NK-92 (cell line): ENCODE data around the gene KIRREL2.

Source experiments
- DNase-seq: peaks from one replicate; lab custom pipeline; 2025; ENCODE audit not compliant: unreplicated experiment; lab: John Stamatoyannopoulos, UW

The KIRREL2 gene

DNA sequence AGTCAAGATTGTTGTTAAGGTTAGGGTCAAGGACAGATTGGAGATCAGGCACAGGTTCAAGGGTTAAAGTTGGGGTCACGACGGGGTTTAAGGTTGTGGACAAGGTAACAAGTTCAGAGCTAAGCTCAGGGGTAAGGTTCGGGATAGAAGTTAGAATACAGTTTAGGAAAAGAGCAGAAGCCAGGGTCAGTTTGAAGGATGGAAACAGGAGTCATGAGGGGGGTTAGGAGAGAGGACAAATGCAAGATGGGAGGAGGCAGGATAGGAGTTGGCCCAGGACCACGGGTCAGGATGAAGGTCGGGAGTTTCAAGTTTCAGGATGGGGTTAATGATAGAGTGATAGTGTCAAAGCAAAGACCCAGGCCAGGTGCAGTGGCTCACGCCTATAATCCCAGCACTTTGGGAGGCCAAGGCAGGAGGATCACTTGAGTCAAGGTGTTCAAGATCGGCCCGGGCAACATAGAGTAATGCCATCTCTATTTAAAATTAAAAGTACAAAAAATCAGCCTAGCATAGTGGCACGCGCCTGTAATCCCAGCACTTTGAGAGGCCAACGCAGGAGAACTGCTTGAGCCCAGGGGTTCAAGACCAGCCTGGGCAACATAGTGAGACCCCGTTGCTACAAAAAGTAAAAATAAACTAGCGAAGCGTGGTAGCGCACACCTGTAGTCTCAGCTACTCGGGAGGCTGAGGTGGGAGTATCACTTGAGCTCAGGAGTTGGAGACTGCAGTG lies 12.1 kb upstream of the KIRREL2 start:
- no peak for DNase-seq

DNA sequence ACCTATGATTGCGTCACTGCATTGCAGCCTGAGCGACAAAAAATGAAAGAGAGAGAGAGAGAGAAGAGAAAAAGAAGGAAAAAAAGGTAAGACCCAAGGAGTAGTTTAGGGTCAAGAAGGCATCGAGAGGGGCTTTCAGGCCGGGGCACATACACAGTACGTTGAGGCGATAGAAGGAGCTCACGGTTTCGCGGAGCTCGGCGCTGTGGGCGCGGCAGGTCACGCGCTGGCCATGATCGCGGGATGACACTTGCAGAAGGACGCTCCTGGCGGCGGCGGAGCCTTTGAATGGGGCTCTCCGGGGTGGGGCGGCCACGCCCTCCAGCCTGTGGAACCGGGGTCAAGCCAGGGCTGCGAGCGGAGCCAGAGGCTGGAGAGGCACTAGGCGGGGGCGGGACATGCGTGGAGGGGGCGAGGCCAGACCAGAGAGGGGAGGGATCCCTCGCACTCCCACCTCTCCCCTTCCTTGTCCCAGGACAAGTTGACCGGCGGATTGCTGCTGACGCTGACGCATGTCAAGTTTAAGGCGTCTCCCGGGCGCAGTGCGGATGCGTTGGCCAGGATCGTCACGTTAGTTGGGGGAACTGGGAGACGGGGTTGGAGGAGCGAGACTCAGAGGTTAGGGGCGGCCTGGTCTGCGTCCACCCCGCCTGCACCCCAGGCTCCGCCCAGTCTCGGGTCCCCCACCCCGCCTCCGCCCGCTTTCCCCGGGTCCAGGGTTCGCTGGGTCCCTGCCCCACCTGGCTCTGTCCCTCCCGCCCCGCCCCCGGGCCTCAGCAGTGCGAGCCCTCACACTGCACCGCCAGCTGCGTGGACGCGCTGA lies 11.3 kb upstream of the KIRREL2 start:
- no peak for DNase-seq

DNA sequence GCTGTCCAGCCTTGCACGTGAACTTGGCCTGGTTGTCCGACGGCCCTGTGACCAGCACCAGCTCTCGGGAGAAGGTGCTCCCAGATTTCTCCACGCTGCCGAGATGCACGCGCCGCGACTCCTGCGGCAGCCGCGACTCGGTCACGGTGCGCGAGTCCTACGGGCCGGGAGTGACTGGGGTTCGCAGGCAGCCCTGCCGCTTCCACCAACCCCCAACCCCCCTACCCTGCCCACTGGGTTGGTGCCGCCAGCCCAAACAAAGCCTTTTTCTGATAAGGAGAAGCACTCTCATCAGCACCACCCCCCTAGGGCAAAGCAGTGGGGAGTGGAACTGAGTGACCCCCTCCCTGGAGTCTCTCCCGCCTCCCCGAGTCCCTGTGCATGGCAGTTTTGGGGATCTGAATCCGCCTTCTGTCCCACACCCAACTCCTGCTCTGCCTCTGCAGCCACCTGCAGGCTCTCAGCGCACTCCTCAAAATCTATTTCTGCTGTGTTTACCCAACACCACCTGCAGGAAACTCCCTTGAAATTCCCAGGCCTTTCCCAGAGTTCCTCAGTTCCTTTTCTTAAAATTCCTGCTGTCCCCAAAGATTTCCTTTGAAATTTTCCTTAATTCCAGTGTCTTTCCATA lies 10.6 kb upstream of the KIRREL2 start:
- DNase-seq = no peak

DNA sequence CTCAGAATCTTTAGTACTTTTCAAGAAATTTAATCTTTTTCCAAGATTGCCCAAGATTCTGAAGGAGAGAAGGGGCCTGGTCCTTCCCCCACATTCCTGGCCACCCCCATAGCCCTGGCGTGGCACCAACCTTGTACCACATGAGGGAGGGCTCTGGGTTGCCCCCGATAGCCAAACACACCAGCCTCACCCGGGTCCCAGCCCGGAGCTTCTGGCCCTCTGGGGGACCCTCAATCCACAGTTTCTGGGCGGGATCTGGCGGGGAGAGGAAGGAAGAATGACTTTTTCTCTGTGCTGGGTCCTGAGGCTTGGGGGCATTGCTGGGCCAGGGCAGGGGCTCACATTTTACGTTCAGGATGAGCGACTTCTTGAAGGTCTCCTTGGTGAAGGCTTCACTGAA lies 8.8 kb upstream of the KIRREL2 start:
- DNase-seq = no peak

DNA sequence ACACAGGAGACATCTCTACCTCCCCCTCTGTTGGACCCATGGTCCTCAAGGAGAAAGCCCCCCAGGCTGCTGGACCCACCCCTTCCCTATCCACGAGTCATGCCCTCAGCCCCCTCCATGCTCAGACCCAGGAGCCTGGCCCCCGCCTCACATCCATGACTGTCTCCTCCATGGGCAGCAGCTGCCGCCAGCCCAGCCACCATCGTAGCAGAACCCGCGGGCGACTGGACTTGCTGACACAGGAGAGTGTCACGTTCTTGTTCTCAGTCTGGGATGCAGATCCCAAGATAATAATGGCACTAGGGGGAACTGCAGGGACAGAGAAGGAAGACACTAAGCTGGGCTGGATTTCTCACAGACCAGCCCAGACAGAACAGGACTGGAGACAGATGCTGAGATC lies 8.2 kb upstream of the KIRREL2 start:
- no peak for DNase-seq

DNA sequence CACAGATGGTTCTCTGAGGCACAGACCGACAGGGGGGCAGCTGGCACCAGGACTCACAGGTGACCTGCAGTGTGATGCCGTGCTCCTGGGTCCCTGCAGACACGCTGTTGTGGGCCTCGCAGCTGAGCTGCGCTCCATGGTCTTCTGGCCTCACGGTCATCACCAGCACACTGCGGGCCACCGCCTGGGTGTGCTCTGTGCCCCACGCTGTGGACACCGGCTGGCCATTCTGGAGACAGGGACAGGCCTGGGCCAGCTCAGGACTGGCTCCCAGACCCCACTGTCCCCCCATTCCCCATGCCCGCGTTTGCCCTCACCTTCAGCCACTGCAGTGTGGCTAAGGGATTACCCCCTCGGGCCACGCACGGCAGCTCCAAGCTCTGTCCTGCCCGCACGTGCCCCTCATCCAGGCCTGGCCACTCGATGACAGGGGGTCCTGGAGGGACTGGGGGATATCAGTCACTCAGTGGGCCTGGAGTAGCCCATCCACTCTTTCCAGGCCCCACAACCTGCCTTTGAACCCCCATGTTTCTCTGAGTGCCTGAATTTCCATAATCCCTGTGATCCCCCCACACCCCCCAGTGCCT lies 7.7 kb upstream of the KIRREL2 start:
- no peak for DNase-seq

DNA sequence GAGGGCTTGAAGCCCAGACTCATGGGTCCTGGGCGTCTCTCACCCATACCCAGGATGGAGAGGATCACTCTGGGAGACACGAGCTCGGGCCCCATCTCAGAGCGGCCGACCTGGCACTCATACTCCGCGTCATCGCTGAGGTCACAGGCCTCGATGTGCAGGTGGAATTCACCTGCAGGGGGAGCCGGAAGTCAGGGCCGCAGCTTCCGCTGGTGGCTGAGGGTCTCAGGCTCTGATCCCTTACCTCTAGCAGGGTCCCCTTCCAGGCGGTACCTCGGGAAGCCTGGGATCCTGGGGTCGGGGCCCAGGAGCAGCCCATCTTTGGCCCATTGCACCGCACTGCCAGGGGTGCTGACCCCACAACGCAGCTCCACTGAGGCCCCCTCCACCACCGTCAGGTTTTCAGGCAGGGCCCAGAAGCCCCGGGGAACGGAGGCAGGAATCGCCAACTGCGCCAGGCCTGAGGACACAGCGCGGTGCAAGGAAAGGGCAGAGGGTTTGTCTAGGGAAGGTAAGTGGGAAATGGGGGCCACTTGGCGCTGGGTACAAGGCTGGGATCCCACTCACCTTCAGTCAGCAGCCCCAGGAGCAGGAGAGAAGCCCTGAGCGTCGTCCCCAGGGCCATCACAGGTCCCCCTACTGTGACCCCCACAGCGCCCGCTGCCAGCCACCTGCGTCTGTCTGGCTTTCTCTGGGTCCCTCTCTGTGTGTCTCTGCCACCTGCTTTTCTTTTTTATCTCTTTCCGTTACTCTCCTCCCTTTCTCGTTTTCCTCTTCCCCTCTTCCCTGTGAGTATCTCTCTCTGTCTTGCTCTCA lies 5.3 kb upstream of the KIRREL2 start:
- DNase-seq = no peak

DNA sequence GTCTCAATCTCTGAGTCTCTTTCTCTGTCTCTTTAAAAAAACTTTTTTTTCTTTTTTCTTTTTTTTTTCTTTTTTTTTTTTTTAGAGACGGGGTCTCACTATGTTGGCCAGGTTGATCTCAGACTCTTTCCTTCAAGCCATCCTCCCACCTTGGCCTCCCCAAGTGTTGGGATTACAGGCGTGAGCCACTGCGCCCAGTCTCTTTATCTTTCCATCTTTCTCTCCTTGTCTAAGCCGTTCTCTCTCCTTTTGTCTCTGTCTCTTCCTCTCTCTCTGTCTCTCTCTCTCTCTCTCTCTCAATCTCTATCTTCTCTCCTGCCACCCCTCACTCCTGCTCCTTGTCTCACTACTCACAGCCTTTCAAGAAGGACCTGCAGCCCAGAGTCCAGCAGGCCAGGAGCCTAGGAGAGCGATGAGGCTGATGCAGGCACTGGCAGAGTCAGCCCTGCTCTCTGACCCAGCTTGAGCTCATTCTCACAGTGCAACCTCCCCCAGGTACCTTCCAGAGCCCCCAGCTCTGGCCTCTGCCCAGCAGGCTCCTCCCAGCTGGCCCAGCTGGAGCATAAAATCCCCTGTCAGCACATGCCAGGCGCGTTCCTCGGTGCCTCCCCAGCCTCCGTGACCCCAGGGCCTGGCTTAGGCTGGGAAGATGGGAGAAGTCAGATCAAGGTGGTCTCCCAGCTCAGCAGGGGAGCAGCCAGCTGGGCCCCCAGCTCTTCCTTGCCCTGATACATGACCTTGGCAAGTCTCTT lies 4.5 kb upstream of the KIRREL2 start, which contains the start of gene NPHS1:
TSS of gene NPHS1 (minus strand) at position 476 of the 752 bp plus-strand sequence. CDS start 667 bp downstream, outside the sequence.
- DNase-seq = no peak

DNA sequence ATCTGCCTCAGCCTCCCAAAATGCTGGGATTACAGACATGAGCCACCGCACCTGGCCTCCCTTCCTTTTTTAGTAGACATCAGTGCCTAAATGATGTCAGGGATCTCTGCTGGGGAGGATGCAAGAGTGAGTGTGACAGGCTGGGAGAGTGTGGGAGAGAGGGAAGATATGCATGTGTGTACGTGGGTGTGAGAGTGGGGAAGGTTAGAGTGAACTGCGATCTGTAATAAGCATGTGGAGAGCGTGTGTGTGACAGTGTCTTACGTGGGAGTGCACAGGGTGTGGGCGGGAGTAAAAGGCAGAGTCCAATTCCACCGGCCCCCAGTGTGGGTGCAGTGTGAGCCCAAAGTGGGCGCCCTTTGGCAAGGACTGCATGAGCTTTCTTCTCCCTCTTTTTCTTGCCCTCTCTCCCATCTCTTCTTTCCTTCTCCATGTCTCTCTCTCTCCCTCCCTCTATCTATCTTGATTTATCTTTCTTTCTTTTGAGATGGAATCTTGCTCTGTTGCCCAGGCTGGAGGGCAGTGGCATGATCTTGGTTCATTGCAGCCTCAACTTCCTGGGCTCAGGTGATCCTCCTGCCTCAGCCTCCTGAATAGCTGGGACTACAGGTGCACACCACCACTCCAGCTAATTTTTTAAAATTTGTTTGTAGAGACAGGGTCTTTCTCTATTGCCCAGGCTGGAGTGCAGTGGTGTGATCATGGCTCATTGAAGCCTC lies 3.5 kb upstream of the KIRREL2 start:
- no peak for DNase-seq

DNA sequence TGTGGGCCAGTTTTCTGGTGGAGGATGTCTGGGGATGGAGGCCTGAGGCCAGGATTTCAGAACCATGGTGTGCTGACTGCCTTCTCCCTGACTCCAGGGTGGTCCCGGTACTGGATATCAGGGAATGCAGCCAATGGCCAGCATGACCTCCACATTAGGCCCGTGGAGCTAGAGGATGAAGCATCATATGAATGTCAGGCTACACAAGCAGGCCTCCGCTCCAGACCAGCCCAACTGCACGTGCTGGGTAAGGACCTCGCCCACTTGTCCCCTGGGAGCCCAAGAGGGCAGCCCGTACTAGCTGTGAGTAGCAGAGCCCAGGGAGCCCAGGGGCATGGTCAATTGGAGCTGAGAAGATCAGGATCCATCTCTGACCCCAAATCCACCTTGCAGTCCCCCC lies 1.6 kb downstream of the KIRREL2 start:
- DNase-seq = no peak

DNA sequence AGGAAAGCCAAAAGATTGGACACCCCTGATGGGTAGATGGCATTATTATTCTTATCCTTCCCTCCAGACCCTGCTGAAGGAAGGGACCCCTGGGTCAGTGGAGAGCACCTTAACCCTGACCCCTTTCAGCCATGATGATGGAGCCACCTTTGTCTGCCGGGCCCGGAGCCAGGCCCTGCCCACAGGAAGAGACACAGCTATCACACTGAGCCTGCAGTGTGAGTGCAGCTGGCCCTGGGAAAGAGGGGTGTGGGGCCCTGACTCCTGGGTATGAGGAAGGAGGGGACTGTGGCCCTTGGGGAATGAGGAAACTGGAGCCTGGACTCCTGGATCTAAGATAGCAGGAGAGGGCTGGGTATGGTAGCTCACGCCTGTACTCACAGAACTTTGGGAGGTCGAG lies 2.7 kb downstream of the KIRREL2 start:
- DNase-seq = no peak

DNA sequence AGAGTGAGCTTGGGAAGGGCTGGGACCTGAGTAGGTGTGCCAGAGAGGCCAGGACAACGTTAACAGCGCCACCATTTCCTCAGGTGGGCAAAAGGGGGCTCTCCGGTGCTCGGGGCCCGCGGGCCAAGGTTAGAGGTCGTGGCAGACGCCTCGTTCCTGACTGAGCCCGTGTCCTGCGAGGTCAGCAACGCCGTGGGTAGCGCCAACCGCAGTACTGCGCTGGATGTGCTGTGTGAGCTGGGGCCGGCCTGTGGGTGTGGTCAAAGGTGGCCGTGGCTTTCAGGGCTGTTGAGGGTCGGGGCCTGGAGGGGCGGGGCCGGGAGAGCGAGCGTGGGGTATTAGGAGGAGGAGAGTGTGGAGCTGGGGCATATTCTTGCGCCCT lies 3.7 kb downstream of the KIRREL2 start:
- DNase-seq = no peak

DNA sequence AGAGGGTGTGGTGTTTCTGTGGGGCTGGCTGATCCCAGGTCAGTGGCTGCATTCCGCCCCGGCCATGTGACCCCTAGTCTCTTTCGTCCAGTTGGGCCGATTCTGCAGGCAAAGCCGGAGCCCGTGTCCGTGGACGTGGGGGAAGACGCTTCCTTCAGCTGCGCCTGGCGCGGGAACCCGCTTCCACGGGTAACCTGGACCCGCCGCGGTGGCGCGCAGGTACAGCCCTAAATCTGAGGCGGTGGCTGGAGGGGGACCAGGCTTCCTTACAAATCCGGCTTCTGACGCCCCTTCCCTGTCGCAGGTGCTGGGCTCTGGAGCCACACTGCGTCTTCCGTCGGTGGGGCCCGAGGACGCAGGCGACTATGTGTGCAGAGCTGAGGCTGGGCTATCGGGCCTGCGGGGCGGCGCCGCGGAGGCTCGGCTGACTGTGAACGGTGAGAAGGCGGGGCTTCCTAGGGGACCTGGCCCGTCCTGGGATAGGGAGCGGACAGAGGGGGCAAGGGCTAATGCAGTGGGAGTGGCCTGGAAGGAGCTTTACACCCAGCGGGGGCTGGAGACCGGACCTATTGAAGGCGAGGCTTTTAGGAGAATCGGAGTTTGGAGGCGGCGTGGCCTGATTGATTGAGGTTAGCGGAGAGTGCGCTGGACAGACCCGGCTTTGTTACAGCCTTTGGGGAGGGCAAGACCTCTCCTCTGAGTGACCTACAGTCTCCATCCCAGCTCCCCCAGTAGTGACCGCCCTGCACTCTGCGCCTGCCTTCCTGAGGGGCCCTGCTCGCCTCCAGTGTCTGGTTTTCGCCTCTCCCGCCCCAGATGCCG lies 4.3 kb downstream of the KIRREL2 start:
- DNase-seq = no peak

DNA sequence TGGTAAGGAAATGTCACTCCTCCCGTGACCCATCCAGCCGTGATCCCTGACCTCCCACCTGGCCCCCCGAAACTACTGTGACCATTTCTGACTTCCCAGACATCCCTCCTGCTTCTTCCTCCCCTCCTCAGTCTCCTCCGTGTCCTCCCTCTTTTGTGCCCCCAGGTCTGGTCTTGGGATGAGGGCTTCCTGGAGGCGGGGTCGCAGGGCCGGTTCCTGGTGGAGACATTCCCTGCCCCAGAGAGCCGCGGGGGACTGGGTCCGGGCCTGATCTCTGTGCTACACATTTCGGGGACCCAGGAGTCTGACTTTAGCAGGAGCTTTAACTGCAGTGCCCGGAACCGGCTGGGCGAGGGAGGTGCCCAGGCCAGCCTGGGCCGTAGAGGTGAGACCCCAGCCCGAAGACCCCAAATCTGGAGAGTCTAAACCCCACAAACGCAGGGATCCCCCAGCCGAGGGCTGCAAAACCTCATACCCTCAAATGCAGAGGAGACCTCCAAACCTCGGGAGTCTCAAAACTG lies 5.0 kb downstream of the KIRREL2 start:
- DNase-seq = no peak

DNA sequence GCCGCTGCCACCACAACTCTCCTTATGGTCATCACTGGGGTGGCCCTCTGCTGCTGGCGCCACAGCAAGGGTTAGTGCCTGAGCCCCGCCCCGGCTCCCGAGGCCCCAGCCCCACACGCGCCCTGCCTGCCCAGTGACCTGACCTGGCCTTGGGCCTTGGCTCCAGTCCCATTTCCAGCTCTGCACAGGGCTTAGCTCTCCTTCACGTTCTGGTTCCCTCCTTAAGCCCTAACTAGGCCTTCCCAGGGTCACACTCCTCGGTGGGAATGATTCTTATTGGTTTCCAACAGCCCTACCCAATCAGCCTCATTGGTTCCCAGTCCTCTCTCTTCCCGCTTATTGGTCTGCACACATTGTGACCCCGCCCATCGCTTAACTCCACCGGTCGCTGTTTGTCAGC lies 5.8 kb downstream of the KIRREL2 start:
- DNase-seq = no peak

DNA sequence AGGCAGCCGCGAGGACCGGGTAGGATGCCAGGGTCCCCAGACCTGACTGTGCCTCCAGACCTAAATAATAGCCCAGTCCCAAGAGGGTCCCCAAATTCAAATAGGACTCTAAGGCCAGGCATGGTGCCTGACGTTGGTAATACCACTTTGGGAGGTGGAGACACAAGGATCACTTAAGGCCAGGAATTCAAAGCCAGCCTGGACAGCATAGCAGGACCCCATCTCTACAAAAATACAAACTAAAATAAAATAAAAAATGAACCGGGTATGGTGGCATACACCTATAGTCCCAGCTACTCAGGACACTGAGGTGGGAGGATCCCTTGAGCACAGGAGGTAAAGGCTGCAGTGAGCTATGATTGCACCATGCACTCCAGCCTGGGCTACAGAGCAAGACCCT lies 6.3 kb downstream of the KIRREL2 start:
- no peak for DNase-seq

DNA sequence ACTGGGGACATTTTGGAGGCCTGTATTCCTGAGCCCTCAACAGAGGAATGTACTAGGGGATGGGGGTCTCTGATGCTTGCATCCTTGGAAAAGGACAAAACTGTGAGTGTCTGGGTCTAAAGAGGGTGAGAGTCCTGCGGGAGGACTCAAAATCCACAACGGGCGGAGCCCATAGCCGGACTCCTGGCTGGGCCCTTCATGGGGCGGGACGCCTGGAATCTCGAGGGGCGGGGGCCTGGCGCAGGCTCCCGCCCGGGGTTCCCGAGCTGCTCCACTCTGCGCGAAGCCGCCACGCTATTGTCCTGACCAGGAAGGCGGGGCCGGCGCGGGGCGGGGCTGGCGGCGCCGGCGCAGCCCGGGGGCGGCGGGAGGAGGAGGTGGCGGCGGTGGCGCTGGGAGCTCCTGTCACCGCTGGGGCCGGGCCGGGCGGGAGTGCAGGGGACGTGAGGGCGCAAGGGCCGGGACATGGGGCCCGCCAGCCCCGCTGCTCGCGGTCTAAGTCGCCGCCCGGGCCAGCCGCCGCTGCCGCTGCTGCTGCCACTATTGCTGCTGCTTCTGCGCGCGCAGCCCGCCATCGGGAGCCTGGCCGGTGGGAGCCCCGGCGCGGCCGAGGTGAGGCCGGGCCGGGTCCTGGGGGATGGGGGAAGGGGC lies 11.6 kb downstream of the KIRREL2 start, which contains the start of gene APLP1:
TSS of gene APLP1 (plus strand) at position 403 of the 651 bp plus-strand sequence. CDS start at position 466, 63 bp downstream.
- no peak for DNase-seq
